Activated T-helper 17 cell treated with anti-CD3 and anti-CD28 coated beads, Interleukin-2, amount 50 U/mL, for 72 hours (primary cell): ENCODE measurements around the gene RFX7. TPM values are rescaled to one million over a fixed set of nuclear protein-coding genes. Genes with fewer than 3 reads are reported as not detected.
"Not testable (repeated sequence)": the region's sequence is repeated elsewhere in the genome, so short reads cannot be mapped to it uniquely, and the experiment has no call there.

Experiments
- ATAC-seq: fragments of 150-1000 bp; cut with Tn5 transposase; replicated peaks from 2 replicates; pipeline ENCODE4 v1.10.0; 2021; ENCODE audit warnings: mild to moderate bottlenecking, moderate library complexity
- H3K27ac Mint-ChIP-seq: one replicate; pipeline ENCODE4 v1.8.0; 2022; ENCODE audit warnings: mixed read lengths
- H3K27me3 Mint-ChIP-seq: one replicate; pipeline ENCODE4 v1.8.0; 2022; ENCODE audit warnings: mixed read lengths
- H3K36me3 Mint-ChIP-seq: one replicate; pipeline ENCODE4 v1.8.0; 2022; ENCODE audit warnings: low read depth, mild to moderate bottlenecking, mixed read lengths
- H3K4me1 Mint-ChIP-seq: one replicate; pipeline ENCODE4 v1.8.0; 2022; ENCODE audit warnings: mixed read lengths
- H3K4me3 Mint-ChIP-seq: one replicate; pipeline ENCODE4 v1.8.0; 2022; ENCODE audit warnings: mild to moderate bottlenecking, mixed read lengths
- H3K9me3 Mint-ChIP-seq: one replicate; pipeline ENCODE4 v1.8.0; 2022; ENCODE audit warnings: mixed read lengths
- total RNA-seq, 2 donors: library from RNA; stranded (reverse); gene quantifications; one replicate each; pipeline ENCODE4 v1.2.3, GENCODE V29; 2022

RFX7 gene
- total RNA-seq, 2 donors from 2014 or later: 33.8 to 36.2 TPM

- peaks cover 13% of the 10 kb centered on the region for H3K36me3 Mint-ChIP-seq
- no peak overlapping the region for H3K27ac Mint-ChIP-seq
- H3K27me3 Mint-ChIP-seq: no peaks in the 10 kb centered on the region
- no peak for ATAC-seq
- peaks cover 28% of the 10 kb centered on the region for H3K4me1 Mint-ChIP-seq
- H3K4me3 Mint-ChIP-seq: no peak overlapping the region
- H3K9me3 Mint-ChIP-seq: peaks cover 3% of the 10 kb centered on the region
These were observed 86.8 kb downstream of the RFX7 start for GRCh38 chr15:56156877-56157276.

DNA sequence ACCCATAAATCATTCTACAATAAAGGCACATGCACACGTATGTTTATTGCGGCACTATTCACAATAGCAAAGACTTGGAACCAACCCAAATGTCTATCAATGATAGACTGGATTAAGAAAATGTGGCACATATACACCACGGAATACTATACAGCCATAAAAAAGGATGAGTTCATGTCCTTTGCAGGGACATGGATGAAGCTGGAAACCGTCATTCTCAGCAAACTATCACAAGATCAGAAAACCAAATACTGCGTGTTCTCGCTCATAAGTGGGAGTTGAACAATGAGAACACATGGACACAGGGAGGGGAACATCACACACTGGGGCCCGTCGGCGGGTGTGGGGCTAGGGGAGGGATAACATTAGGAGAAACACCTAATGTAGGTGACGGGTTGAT, 88.4 kb downstream of the RFX7 start:
- Mint-ChIP-seq H3K4me1 (peaks cover 25% of the 10 kb centered on the region), H3K36me3 (peaks cover 13% of the 10 kb centered on the region)
- not testable (repeated sequence) for H3K9me3 Mint-ChIP-seq, ATAC-seq, H3K27ac Mint-ChIP-seq, H3K4me3 Mint-ChIP-seq, H3K27me3 Mint-ChIP-seq

GRCh38 chr15:56154768-56155167, 88.9 kb downstream of the RFX7 start:
- peaks cover 25% of the 10 kb centered on the region for H3K4me1 Mint-ChIP-seq
- not testable (repeated sequence) for H3K4me3 Mint-ChIP-seq, H3K9me3 Mint-ChIP-seq, ATAC-seq, H3K27me3 Mint-ChIP-seq, H3K36me3 Mint-ChIP-seq, H3K27ac Mint-ChIP-seq

GRCh38 chr15:56150204-56150603, 93.5 kb downstream of the RFX7 start:
- Mint-ChIP-seq H3K27ac (no peak overlapping the region), H3K4me3 (no peak overlapping the region), H3K9me3 (peaks cover 3% of the 10 kb centered on the region), H3K36me3 (peaks cover 17% of the 10 kb centered on the region), H3K27me3 (no peaks in the 10 kb centered on the region), H3K4me1 (peaks cover 33% of the 10 kb centered on the region)
- no peak for ATAC-seq

DNA sequence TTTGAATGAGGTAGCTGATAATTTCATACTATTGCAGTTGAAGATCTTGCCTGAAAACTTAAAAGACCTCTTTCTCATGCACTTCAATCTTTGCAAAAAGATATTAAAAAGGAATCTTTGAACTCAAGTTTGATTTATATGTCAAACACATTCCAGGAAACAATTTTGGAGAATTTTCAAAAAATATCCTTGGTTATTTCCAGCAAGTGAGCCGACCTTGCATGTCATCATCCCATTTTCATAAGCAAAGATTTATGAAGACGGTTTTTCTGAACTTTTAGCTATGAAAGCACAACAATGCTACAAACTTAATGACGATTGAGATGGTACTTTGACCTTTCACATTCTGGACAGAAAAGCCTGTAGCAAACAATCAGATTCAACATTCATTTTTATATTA, 95.6 kb downstream of the RFX7 start:
- H3K36me3 Mint-ChIP-seq: peaks cover 23% of the 10 kb centered on the region
- ATAC-seq: no peak
- peaks cover 23% of the 10 kb centered on the region for H3K4me1 Mint-ChIP-seq

GRCh38 chr15:56146756-56147155, 96.9 kb downstream of the RFX7 start:
- Mint-ChIP-seq H3K27me3 (no peaks in the 10 kb centered on the region), H3K4me1 (peaks cover 14% of the 10 kb centered on the region), H3K27ac (no peak overlapping the region), H3K4me3 (no peak overlapping the region), H3K9me3 (peaks cover 4% of the 10 kb centered on the region), H3K36me3 (peaks cover 35% of the 10 kb centered on the region)
- ATAC-seq: no peak

More for the DNA sequence above, 95.6 kb downstream of the RFX7 start:
- Mint-ChIP-seq H3K27me3 (no peaks in the 10 kb centered on the region), H3K27ac (no peak overlapping the region), H3K4me3 (no peak overlapping the region), H3K9me3 (no peaks in the 10 kb centered on the region)

DNA sequence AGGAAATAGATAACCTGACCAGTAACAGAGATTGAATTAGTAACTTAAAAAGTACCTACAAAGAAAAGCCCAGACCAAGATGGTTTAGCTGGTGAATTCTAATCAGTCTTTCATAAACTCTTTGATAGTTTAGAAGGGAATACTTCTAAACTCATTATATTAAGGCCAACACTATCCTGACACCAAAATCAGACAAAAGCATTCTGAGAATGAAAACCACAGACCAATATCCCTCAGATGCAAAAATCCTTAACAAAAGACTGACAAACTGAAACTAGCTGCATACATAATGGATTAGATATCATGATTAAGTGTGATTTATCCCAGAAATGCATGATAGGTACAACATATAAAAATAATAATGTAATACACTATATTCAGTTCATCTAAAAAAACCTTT, 115.6 kb downstream of the RFX7 start:
- peaks cover 65% of the 10 kb centered on the region for H3K36me3 Mint-ChIP-seq
- H3K4me3 Mint-ChIP-seq: no peak overlapping the region
- H3K27me3 Mint-ChIP-seq: no peaks in the 10 kb centered on the region
- peaks cover 8% of the 10 kb centered on the region for H3K9me3 Mint-ChIP-seq
- H3K4me1 Mint-ChIP-seq: no peaks in the 10 kb centered on the region
- no peak overlapping the region for H3K27ac Mint-ChIP-seq
- no peak for ATAC-seq

- H3K27me3 Mint-ChIP-seq: no peaks in the 10 kb centered on the region
- ATAC-seq: no peak
- peaks cover 13% of the 10 kb centered on the region for H3K9me3 Mint-ChIP-seq
- H3K27ac Mint-ChIP-seq: no peak overlapping the region
- no peaks in the 10 kb centered on the region for H3K4me1 Mint-ChIP-seq
- H3K36me3 Mint-ChIP-seq: peaks cover 65% of the 10 kb centered on the region
- no peak overlapping the region for H3K4me3 Mint-ChIP-seq
These were observed 117.3 kb downstream of the RFX7 start for GRCh38 chr15:56126409-56126808.

DNA sequence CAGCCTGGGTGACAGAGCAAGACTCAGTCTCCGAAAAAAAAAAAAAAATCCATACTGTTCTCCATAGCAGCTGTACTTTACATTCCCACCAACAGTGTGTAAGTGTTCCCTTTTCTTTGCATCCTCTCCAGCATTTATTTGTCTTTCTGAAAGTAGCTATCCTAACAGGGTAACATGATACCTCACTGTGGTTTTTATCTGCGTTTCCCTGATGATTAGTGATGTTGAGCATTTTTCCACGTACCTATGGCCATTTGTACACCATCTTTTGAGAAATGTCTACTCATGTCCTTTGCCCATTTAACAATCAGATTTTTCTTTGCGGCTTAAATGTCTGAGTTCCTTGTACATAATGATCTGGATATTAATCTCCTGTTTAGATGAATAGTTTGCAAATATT, 119.3 kb downstream of the RFX7 start:
- no peak overlapping the region for H3K27ac Mint-ChIP-seq
- H3K36me3 Mint-ChIP-seq: peaks cover 47% of the 10 kb centered on the region
- H3K9me3 Mint-ChIP-seq: peaks cover 16% of the 10 kb centered on the region
- H3K4me1 Mint-ChIP-seq: no peaks in the 10 kb centered on the region
- no peaks in the 10 kb centered on the region for H3K27me3 Mint-ChIP-seq
- H3K4me3 Mint-ChIP-seq: no peak overlapping the region
- ATAC-seq: no peak

DNA sequence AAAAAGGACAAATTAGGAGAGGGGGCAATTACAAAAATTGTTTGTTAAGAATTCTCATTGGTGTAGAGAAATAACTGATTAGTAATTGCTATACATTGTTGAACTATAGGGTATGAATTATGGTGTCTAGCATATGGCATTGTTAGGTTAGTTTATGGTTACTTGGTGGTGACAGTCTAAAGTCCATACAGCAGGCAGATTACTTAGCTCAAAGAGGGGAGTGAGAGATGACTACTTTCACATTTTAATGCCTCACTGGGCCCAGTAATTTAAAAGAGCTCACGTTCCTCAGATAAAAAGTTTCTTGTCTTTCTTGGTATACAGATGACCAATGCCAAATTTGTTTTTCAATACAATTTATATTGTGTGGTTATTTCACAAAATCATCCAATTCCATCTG, 137.8 kb downstream of the RFX7 start:
- no peak for ATAC-seq
- Mint-ChIP-seq H3K4me3 (no peak overlapping the region), H3K4me1 (peaks cover 5% of the 10 kb centered on the region), H3K36me3 (peaks cover 17% of the 10 kb centered on the region), H3K9me3 (no peaks in the 10 kb centered on the region), H3K27ac (no peak overlapping the region), H3K27me3 (no peaks in the 10 kb centered on the region)

GRCh38 chr15:56102441-56102840, 141.2 kb downstream of the RFX7 start:
- H3K4me1 Mint-ChIP-seq: no peaks in the 10 kb centered on the region
- no peak overlapping the region for H3K27ac Mint-ChIP-seq
- no peaks in the 10 kb centered on the region for H3K9me3 Mint-ChIP-seq
- no peaks in the 10 kb centered on the region for H3K27me3 Mint-ChIP-seq
- ATAC-seq: no peak
- H3K36me3 Mint-ChIP-seq: peaks cover 45% of the 10 kb centered on the region
- H3K4me3 Mint-ChIP-seq: no peak overlapping the region

DNA sequence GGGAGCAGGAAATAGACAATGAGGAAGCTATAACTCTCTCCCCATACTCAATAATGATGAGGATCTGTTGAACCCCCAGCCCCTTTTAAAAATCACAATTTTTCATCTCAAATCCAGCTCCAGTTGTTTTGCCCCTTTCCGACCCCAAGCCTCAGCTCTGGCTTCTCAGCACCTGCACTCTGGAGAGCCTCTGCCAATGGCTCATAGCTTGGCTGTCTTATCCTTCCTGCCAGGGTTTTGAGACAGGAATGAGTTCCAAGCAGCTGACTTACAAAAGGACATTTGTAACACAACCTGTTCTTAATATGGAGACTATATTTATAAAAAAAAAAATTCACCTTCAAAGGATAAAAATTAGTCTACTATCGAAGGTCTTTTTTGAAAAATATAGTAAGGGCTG, 144.4 kb downstream of the RFX7 start:
- no peak for ATAC-seq
- Mint-ChIP-seq H3K4me3 (no peak overlapping the region), H3K4me1 (no peaks in the 10 kb centered on the region), H3K36me3 (peaks cover 76% of the 10 kb centered on the region), H3K9me3 (no peaks in the 10 kb centered on the region), H3K27me3 (no peaks in the 10 kb centered on the region), H3K27ac (no peak overlapping the region)

DNA sequence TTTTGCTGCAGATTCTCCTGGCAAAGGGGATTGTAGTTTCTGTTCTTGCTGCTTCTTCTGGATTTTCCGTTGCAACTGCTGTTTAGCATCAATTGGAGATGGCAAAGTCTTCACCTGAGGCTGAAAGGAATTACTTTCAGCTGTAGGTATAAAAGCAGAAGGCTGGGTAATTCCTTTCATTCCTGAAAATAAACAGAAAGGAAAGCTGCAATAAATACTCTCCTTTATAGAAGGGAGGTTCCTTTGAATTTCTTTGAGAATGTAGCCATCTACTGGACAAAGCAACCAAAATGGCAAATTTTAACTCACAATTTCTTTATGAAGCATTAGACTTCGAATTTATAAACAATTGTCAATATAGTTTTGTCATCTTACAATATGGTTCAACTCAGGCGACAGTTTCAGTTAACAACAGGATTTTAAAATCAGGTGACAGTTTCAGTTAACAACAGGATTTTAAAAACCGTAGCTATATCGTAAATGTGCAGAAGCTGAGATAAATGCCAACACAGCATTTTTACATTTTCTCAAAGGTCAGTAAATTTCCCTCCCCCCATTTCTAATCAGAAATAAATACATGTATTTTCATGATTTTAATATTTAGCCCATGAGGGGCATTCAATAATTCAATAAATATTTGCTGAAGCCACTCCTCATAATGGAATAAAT, 145.3 kb downstream of the RFX7 start:
- peaks cover 6% of the 10 kb centered on the region for H3K9me3 Mint-ChIP-seq
- no peaks in the 10 kb centered on the region for H3K27me3 Mint-ChIP-seq
- no peak overlapping the region for H3K4me3 Mint-ChIP-seq
- no peak for ATAC-seq
- peaks cover 86% of the 10 kb centered on the region for H3K36me3 Mint-ChIP-seq
- H3K27ac Mint-ChIP-seq: no peak overlapping the region
- H3K4me1 Mint-ChIP-seq: peaks cover 7% of the 10 kb centered on the region

DNA sequence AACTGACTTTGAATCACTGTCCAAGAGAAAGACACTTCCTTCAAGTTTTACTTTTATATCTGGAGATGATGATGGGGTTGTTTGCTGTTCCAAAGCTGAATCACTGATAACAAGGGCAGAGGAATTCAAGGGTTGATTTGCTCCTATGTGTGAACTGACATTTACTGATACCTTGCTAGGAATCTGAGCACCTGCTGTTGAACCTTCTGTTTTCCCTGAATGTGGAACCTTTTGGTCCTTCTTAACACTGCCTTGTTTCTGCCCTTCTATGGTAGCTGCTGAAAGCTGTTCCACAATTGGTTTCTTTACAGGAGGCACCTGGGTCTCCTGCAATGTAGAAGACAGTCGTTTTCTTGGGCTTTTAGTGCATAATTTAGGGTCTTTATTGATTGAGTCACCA, 148.3 kb downstream of the RFX7 start:
- H3K4me3 Mint-ChIP-seq: no peak overlapping the region
- ATAC-seq: no peak
- H3K36me3 Mint-ChIP-seq: peaks cover 69% of the 10 kb centered on the region
- H3K4me1 Mint-ChIP-seq: peaks cover 7% of the 10 kb centered on the region
- H3K27me3 Mint-ChIP-seq: no peaks in the 10 kb centered on the region
- H3K9me3 Mint-ChIP-seq: peaks cover 6% of the 10 kb centered on the region
- no peak overlapping the region for H3K27ac Mint-ChIP-seq

DNA sequence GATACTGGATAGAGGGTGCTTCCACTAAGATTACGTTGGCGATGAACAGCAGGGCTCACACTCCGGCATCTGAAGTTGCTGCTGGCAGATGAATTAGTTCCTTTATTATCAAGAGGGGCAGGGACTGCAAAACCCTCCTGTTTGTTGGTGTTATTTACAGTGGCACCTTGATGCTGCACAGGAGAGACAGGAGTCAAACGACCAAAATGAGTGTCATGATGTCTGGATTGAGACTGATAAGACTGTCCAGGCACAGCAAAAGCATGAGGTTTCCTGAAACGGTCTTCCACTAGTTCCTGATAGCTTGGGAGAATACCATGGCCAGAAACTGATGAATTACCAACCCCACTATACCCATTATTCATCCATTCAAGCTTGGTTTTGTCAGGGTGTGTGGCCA, 149.5 kb downstream of the RFX7 start:
- Mint-ChIP-seq H3K4me3 (no peak overlapping the region), H3K36me3 (peaks cover 59% of the 10 kb centered on the region), H3K9me3 (peaks cover 11% of the 10 kb centered on the region), H3K27me3 (no peaks in the 10 kb centered on the region), H3K4me1 (peaks cover 7% of the 10 kb centered on the region), H3K27ac (no peak overlapping the region)
- no peak for ATAC-seq

DNA sequence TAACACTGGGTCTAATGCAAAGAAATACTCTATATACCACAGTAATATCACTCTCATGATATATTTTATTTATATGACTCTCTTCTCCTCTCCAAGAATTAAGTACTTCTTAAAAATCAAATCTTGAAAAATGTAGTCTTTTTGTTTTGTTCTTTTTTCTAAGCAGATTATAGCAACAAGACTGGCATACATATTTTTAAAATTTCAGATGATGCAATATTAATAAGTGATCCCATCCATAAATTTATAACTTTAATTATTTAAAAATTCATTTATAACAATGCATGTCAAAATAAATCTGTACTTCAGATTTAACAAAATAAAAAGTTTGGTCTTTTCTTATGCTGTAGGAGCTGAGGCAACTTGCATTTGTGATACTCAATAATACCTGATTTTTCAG, 155.3 kb downstream of the RFX7 start:
- Mint-ChIP-seq H3K4me3 (no peak overlapping the region), H3K4me1 (peaks cover under 1% of the 10 kb centered on the region), H3K27me3 (no peaks in the 10 kb centered on the region), H3K27ac (no peak overlapping the region), H3K9me3 (peaks cover 5% of the 10 kb centered on the region), H3K36me3 (peaks cover 2% of the 10 kb centered on the region)
- no peak for ATAC-seq
